ENCODE measurements around the gene ZNF121.

Gene ZNF121

GRCh38 chr19:9566729-9567128 is 17.6 kb downstream of the ZNF121 start:
- no peak overlapping the region for H3K4me2 ChIP-seq (ENCODE audit: low read length)
- H3K79me2 ChIP-seq (ENCODE audit: control insufficient read depth, low read length), result peaks cover 73% of the 10 kb centered on the region
- H3K27me3 ChIP-seq (ENCODE audit: control insufficient read depth, low read length), result no peaks in the 10 kb centered on the region
- TF ChIP-seq EZH2phosphoT487 (IDR thresholded peaks at IDR 0.05; ENCODE audit: borderline replicate concordance, low read length), result no peak
- TF ChIP-seq CTCF (IDR thresholded peaks at IDR 0.05; ENCODE audit: low read depth, low read length, poor library complexity, severe bottlenecking), result peak; percentile 43
- H3K27ac ChIP-seq (ENCODE audit: low read depth, low read length), result no peak overlapping the region
- peaks cover 96% of the 10 kb centered on the region for H3K36me3 ChIP-seq (ENCODE audit: control insufficient read depth, low read length)
- H3K4me3 ChIP-seq (ENCODE audit: low read length), result no peak overlapping the region
- H4K20me1 ChIP-seq (ENCODE audit: control insufficient read depth, insufficient read depth, low read depth, low read length), result peaks cover 4% of the 10 kb centered on the region; the same call in 1 of the 2 replicates
- no peaks in the 10 kb centered on the region for H3K4me1 ChIP-seq (ENCODE audit: control insufficient read depth, low read length)
- no peaks in the 10 kb centered on the region for H3F3A ChIP-seq (ENCODE audit: control insufficient read depth, insufficient read depth)
- H3K9me2 ChIP-seq (replicated peaks; ENCODE audit: control insufficient read depth, low read length), result no peaks in the 10 kb centered on the region
- peaks cover 60% of the 10 kb centered on the region for H3K9me3 ChIP-seq (ENCODE audit: control insufficient read depth, insufficient read depth, low read length)

DNA sequence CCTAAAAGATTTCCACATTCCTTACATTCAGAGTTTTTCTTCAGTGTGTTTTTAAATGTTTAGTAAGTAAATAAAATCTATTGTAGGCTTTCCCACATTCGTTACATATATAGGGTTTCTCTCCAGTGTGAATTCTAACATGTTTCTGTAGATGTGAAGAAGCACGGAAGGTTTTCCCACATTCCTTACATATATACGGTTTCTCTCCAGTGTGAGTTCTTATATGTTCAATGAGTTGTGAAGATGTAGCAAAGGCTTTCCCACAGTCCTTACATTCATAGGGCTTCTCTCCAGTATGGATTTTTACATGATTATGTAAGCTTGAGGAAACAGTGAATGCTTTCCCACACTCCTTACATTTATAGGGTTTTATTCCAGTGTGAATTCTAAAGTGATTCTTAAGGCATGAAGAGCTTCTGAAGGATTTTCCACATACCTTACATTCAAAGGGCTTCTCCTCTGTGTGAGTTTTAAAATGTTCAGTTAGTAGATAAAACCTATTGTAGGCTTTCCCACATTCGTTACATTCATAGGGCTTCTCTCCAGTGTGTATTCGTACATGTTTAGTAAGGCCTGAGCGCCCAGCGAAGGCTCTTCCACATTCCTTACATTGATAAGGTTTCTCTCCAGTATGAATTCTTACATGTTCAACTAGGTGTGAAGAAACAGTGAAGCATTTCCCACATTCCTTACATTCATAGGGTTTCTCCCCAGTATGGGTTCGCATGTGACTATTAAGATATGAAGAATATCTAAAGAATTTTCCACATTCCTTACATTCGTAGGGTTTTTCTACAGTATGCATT is 18.2 kb downstream of the ZNF121 start:
- H3K4me2 ChIP-seq (ENCODE audit: low read length), result no peak overlapping the region
- no peaks in the 10 kb centered on the region for H3F3A ChIP-seq (ENCODE audit: control insufficient read depth, insufficient read depth)
- no peaks in the 10 kb centered on the region for H3K27me3 ChIP-seq (ENCODE audit: control insufficient read depth, low read length)
- no peaks in the 10 kb centered on the region for H3K9me2 ChIP-seq (replicated peaks; ENCODE audit: control insufficient read depth, low read length)
- H3K9me3 ChIP-seq (ENCODE audit: control insufficient read depth, insufficient read depth, low read length), result peaks cover 54% of the 10 kb centered on the region
- H3K27ac ChIP-seq (ENCODE audit: low read depth, low read length), result no peak overlapping the region
- peaks cover 67% of the 10 kb centered on the region for H3K79me2 ChIP-seq (ENCODE audit: control insufficient read depth, low read length)
- no peak overlapping the region for H3K4me3 ChIP-seq (ENCODE audit: low read length)
- peaks cover 96% of the 10 kb centered on the region for H3K36me3 ChIP-seq (ENCODE audit: control insufficient read depth, low read length)
- TF ChIP-seq CTCF (IDR thresholded peaks at IDR 0.05; ENCODE audit: low read depth, low read length, poor library complexity, severe bottlenecking) (no peak), EZH2phosphoT487 (IDR thresholded peaks at IDR 0.05; ENCODE audit: borderline replicate concordance, low read length) (no peak)
- H4K20me1 ChIP-seq (ENCODE audit: control insufficient read depth, insufficient read depth, low read depth, low read length), result peaks cover under 1% of the 10 kb centered on the region; the same call in 1 of the 2 replicates
- no peaks in the 10 kb centered on the region for H3K4me1 ChIP-seq (ENCODE audit: control insufficient read depth, low read length)

- peaks cover 21% of the 10 kb centered on the region; the same call in 1 of the 2 replicates for H3K9me3 ChIP-seq (ENCODE audit: control insufficient read depth, insufficient read depth, low read length)
These were observed 31.6 kb downstream of the ZNF121 start for GRCh38 chr19:9552536-9553274.

More at GRCh38 chr19:9552536-9553274, 31.6 kb downstream of the ZNF121 start:
- no peaks in the 10 kb centered on the region for H3K36me3 ChIP-seq (ENCODE audit: control insufficient read depth, low read length)
- H3F3A ChIP-seq (ENCODE audit: control insufficient read depth, insufficient read depth), result no peaks in the 10 kb centered on the region
- no peaks in the 10 kb centered on the region for H3K4me1 ChIP-seq (ENCODE audit: control insufficient read depth, low read length)
- no peak for TF ChIP-seq CTCF (IDR thresholded peaks at IDR 0.05; ENCODE audit: low read depth, low read length, poor library complexity, severe bottlenecking)
- no peak for TF ChIP-seq EZH2phosphoT487 (IDR thresholded peaks at IDR 0.05; ENCODE audit: borderline replicate concordance, low read length)
- no peak overlapping the region for H3K4me2 ChIP-seq (ENCODE audit: low read length)
- H3K27ac ChIP-seq (ENCODE audit: low read depth, low read length), result no peak overlapping the region
- no peaks in the 10 kb centered on the region for H4K20me1 ChIP-seq (ENCODE audit: control insufficient read depth, insufficient read depth, low read depth, low read length)
- H3K9me2 ChIP-seq (replicated peaks; ENCODE audit: control insufficient read depth, low read length), result no peaks in the 10 kb centered on the region
- no peaks in the 10 kb centered on the region for H3K27me3 ChIP-seq (ENCODE audit: control insufficient read depth, low read length)
- H3K4me3 ChIP-seq (ENCODE audit: low read length), result no peak overlapping the region
- H3K79me2 ChIP-seq (ENCODE audit: control insufficient read depth, low read length), result no peaks in the 10 kb centered on the region
